H9 (cell line): ENCODE data around the gene UTS2B. TPM values are rescaled to one million over a fixed set of nuclear protein-coding genes. Genes with fewer than 3 reads are reported as not detected.

ENCODE experiments used
- DNase-seq: peaks from one replicate; pipeline ENCODE4 v3.0.0-alpha.2; 2017
- H2AFZ ChIP-seq: one replicate; pipeline ENCODE4 v1.6.1; 2013; ENCODE audit warnings: mild to moderate bottlenecking, low read length, control low read depth, moderate library complexity
- H2AK5ac ChIP-seq: 2 replicates; pipeline ENCODE4 v1.6.1; 2013; ENCODE audit warnings: low read length, control low read depth, mixed read lengths; ENCODE audit not compliant: insufficient read length
- H2BK120ac ChIP-seq: one replicate; pipeline ENCODE4 v1.6.1; 2013; ENCODE audit warnings: low read depth, mild to moderate bottlenecking, low read length, control low read depth, inconsistent platforms; ENCODE audit not compliant: poor library complexity, severe bottlenecking
- H2BK12ac ChIP-seq: 2 replicates; pipeline ENCODE4 v1.6.1; 2013; ENCODE audit warnings: low read length, control low read depth, mixed read lengths, low read depth; ENCODE audit not compliant: insufficient read length
- H2BK15ac ChIP-seq: 2 replicates; pipeline ENCODE4 v1.6.1; 2013; ENCODE audit warnings: low read depth, low read length, control low read depth
- H2BK20ac ChIP-seq: one replicate; pipeline ENCODE4 v1.6.1; 2013; ENCODE audit warnings: low read depth, mild to moderate bottlenecking, low read length, control low read depth, inconsistent platforms; ENCODE audit not compliant: poor library complexity, severe bottlenecking
- H2BK5ac ChIP-seq: 2 replicates; pipeline ENCODE4 v1.6.1; 2013; ENCODE audit warnings: low read length, control low read depth, mixed read lengths; ENCODE audit not compliant: insufficient read length
- H3K14ac ChIP-seq: 2 replicates; pipeline ENCODE4 v1.6.1; 2013; ENCODE audit warnings: low read length, control low read depth; ENCODE audit not compliant: insufficient read depth
- H3K18ac ChIP-seq: 2 replicates; pipeline ENCODE4 v1.6.1; 2013; ENCODE audit warnings: low read depth, mild to moderate bottlenecking, mixed read lengths, low read length, control low read depth; ENCODE audit not compliant: insufficient read length
- H3K23ac ChIP-seq: 2 replicates; pipeline ENCODE4 v1.6.1; 2013; ENCODE audit warnings: low read length, control low read depth, mixed read lengths, low read depth; ENCODE audit not compliant: insufficient read length
- H3K23me2 ChIP-seq: 2 replicates; pipeline ENCODE4 v1.6.1; 2013; ENCODE audit warnings: low read depth, mild to moderate bottlenecking, mixed read lengths, low read length, control low read depth; ENCODE audit not compliant: insufficient read length, poor library complexity, severe bottlenecking
- H3K27ac ChIP-seq: 2 replicates; pipeline ENCODE4 v1.5.1; 2013; ENCODE audit warnings: low read length, control low read depth, mixed read lengths, low read depth; ENCODE audit not compliant: insufficient read length
- H3K27me3 ChIP-seq: 2 replicates; pipeline ENCODE4 v1.6.1; 2013; ENCODE audit warnings: low read length, control low read depth, inconsistent platforms; ENCODE audit not compliant: insufficient read depth
- H3K4ac ChIP-seq: 2 replicates; pipeline ENCODE4 v1.6.1; 2013; ENCODE audit warnings: low read depth, mild to moderate bottlenecking, control low read depth, inconsistent platforms, low read length, moderate library complexity
- H3K4me1 ChIP-seq: 2 replicates; pipeline ENCODE4 v1.6.1; 2013; ENCODE audit warnings: low read length, control low read depth, inconsistent platforms; ENCODE audit not compliant: insufficient read depth
- H3K4me2 ChIP-seq: 2 replicates; pipeline ENCODE4 v1.6.1; 2013; ENCODE audit warnings: low read length, control low read depth, mixed read lengths; ENCODE audit not compliant: insufficient read length, insufficient read depth
- H3K56ac ChIP-seq: 2 replicates; pipeline ENCODE4 v1.6.1; 2013; ENCODE audit warnings: low read depth, mild to moderate bottlenecking, mixed read lengths, low read length, control low read depth; ENCODE audit not compliant: insufficient read length
- H3K79me1 ChIP-seq: 2 replicates; pipeline ENCODE4 v1.6.1; 2013; ENCODE audit warnings: low read depth, mild to moderate bottlenecking, moderate library complexity, low read length, control low read depth, inconsistent platforms; ENCODE audit not compliant: insufficient read depth, poor library complexity, severe bottlenecking
- H3K79me2 ChIP-seq: 2 replicates; pipeline ENCODE4 v1.6.1; 2013; ENCODE audit warnings: low read length, control low read depth, inconsistent platforms; ENCODE audit not compliant: insufficient read depth
- H3K9ac ChIP-seq: 2 replicates; pipeline ENCODE4 v1.6.1; 2013; ENCODE audit warnings: low read length, control low read depth, mixed read lengths; ENCODE audit not compliant: insufficient read length; ENCODE audit errors: extremely low read depth
- H3K9me3 ChIP-seq: one replicate; pipeline ENCODE4 v1.6.1; 2013; ENCODE audit warnings: low read depth, low read length, inconsistent platforms; ENCODE audit not compliant: control insufficient read depth
- H3T11ph ChIP-seq: one replicate; pipeline ENCODE4 v1.6.1; 2013; ENCODE audit warnings: mild to moderate bottlenecking, low read length, control low read depth, inconsistent platforms
- H4K20me1 ChIP-seq: one replicate; pipeline ENCODE4 v1.6.1; 2013; ENCODE audit not compliant: control insufficient read depth, insufficient read length, insufficient read depth
- H4K5ac ChIP-seq: 2 replicates; pipeline ENCODE4 v1.6.1; 2013; ENCODE audit warnings: low read depth, mild to moderate bottlenecking, mixed read lengths, low read length, control low read depth; ENCODE audit not compliant: insufficient read length
- H4K8ac ChIP-seq: replicated peaks from 2 replicates; pipeline ENCODE4 v1.6.1; 2013; ENCODE audit warnings: low read length, control low read depth, mixed read lengths, low read depth; ENCODE audit not compliant: insufficient read length
- H4K91ac ChIP-seq: 2 replicates; pipeline ENCODE4 v1.6.1; 2013; ENCODE audit warnings: low read depth, mild to moderate bottlenecking, moderate library complexity, mixed read lengths, low read length, control low read depth; ENCODE audit not compliant: insufficient read length
- H3K27ac Mint-ChIP-seq, 3 experiments: 2 replicates in 2 of 3; 3 replicates in 1 of 3; pipeline ENCODE4 v1.8.0; 2020 to 2021; ENCODE audit warnings: mixed read lengths in 3 of 3, mild to moderate bottlenecking in 1 of 3, moderate library complexity in 1 of 3
- H3K27me3 Mint-ChIP-seq: 2 replicates; pipeline ENCODE4 v1.8.0; 2021; ENCODE audit warnings: low read depth, mild to moderate bottlenecking, moderate library complexity, mixed read lengths
- H3K36me3 Mint-ChIP-seq, 3 experiments: 2 replicates in 2 of 3; 3 replicates in 1 of 3; pipeline ENCODE4 v1.8.0; 2020 to 2021; ENCODE audit warnings: low read depth in 3 of 3, mixed read lengths in 3 of 3; ENCODE audit not compliant: insufficient read depth in 1 of 3
- H3K4me1 Mint-ChIP-seq, 2 experiments: 2 replicates each; pipeline ENCODE4 v1.8.0; 2020; ENCODE audit warnings: mixed read lengths in 2 of 2
- H3K4me3 Mint-ChIP-seq, 2 experiments: 2 replicates in 1 of 2; 3 replicates in 1 of 2; pipeline ENCODE4 v1.8.0; 2020 to 2021; ENCODE audit warnings: mild to moderate bottlenecking in 2 of 2, mixed read lengths in 2 of 2, moderate library complexity in 1 of 2
- H3K9me3 Mint-ChIP-seq, 2 experiments: 2 replicates in 1 of 2; 3 replicates in 1 of 2; pipeline ENCODE4 v1.8.0; 2020; ENCODE audit warnings: mild to moderate bottlenecking in 2 of 2, mixed read lengths in 2 of 2, moderate library complexity in 1 of 2
- total RNA-seq: library from RNA; stranded (reverse); gene quantifications from 2 replicates; pipeline ENCODE4 v1.2.1, GENCODE V29; 2021
- TF ChIP-seq, protein P1 (sequence below): fragments of 200-600 bp; sonication (generic); conservative IDR thresholded peaks from 3 replicates; pipeline ENCODE4 v1.8.0; 2021; ENCODE audit warnings: antibody characterized with exemption, mild to moderate bottlenecking

Gene UTS2B
- total RNA-seq, 1 experiment from 2014 or later: 0.09 TPM

DNA sequence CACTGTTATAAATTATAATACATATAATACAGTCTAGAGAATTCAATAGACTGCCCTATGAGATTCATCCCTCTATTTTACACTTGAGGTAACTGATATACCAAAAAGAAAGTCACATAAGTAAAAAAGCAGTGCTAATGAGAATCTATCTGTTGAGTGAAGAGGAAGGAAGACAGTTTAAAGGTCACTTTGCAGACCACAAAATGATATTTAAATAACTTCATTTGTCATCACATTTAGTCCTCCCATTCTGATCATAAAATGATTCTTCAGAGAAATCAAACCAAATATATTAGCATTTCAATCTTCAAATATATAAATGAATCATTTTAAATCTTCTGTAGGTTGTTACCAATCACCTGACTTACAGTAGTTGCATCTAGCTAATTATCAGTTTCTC, 61.6 kb downstream of the UTS2B start:
- Histone ChIP-seq H3K4me2 (no peak overlapping the region), H3K9ac (no peak overlapping the region), H4K5ac (no peak overlapping the region), H3K23me2 (no peaks in the 10 kb centered on the region), H4K20me1 (no peaks in the 10 kb centered on the region), H4K91ac (no peak overlapping the region), H2BK5ac (no peak overlapping the region), H3K23ac (no peak overlapping the region), H3K27me3 (no peaks in the 10 kb centered on the region), H3K9me3 (no peaks in the 10 kb centered on the region), H3K56ac (no peak overlapping the region), H3T11ph (no peak overlapping the region), H3K14ac (no peak overlapping the region), H2BK12ac (no peak overlapping the region), H2BK120ac (no peak overlapping the region), H3K4me1 (no peaks in the 10 kb centered on the region), H3K27ac (no peak overlapping the region), H4K8ac (no peak overlapping the region), H2BK20ac (no peak overlapping the region), H2AK5ac (no peak overlapping the region), H3K18ac (no peak overlapping the region), H3K79me1 (no peaks in the 10 kb centered on the region), H3K4ac (no peak overlapping the region), H2AFZ (no peak overlapping the region), H2BK15ac (no peak overlapping the region), H3K79me2 (no peaks in the 10 kb centered on the region)
- no peak for DNase-seq
- TF ChIP-seq, protein P1, sequence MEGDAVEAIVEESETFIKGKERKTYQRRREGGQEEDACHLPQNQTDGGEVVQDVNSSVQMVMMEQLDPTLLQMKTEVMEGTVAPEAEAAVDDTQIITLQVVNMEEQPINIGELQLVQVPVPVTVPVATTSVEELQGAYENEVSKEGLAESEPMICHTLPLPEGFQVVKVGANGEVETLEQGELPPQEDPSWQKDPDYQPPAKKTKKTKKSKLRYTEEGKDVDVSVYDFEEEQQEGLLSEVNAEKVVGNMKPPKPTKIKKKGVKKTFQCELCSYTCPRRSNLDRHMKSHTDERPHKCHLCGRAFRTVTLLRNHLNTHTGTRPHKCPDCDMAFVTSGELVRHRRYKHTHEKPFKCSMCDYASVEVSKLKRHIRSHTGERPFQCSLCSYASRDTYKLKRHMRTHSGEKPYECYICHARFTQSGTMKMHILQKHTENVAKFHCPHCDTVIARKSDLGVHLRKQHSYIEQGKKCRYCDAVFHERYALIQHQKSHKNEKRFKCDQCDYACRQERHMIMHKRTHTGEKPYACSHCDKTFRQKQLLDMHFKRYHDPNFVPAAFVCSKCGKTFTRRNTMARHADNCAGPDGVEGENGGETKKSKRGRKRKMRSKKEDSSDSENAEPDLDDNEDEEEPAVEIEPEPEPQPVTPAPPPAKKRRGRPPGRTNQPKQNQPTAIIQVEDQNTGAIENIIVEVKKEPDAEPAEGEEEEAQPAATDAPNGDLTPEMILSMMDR: no peak
- Mint-ChIP-seq H3K27me3 (no peaks in the 10 kb centered on the region), H3K36me3 (peaks cover 0 to 7% (median 0%) of the 10 kb centered on the region in 3 experiments; a peak in 1 of 7 replicates), H3K4me1 (peaks cover 7 to 15% of the 10 kb centered on the region in 2 experiments; a peak in 3 of 4 replicates), H3K27ac (no peak overlapping the region), H3K9me3 (peaks cover 0 to 3% of the 10 kb centered on the region in 2 experiments; a peak in 2 of 5 replicates), H3K4me3 (no peak overlapping the region)
